GM19099 (cell line): ENCODE measurements around the gene C1QTNF3.

ENCODE experiments used
- POLR2A ChIP-seq: IDR thresholded peaks from 3 replicates; pipeline ENCODE4 v1.6.1; 2011; ENCODE audit warnings: low read depth; ENCODE audit not compliant: insufficient read length; ENCODE audit errors: extremely low read depth

C1QTNF3 gene

DNA sequence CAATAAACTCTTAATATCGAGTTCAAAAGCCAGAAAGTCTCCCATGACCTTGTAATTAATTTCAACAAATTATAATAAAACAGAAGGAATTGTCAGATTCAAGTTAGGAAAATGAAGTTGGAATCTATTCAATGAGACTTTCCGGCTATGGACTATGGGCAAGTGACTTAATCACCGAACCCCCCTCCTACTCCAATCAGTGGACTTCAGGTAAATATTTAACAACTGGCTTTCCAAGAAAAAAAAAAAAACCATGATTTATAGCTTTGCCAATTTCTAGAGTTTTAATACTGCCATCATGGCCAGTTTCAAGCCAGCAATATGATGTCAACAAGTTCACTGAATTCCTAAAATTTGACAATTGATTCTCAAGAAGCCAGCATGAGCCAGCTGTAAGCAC is 63.0 kb downstream of the C1QTNF3 start:
- TF ChIP-seq POLR2A, result no peak

DNA sequence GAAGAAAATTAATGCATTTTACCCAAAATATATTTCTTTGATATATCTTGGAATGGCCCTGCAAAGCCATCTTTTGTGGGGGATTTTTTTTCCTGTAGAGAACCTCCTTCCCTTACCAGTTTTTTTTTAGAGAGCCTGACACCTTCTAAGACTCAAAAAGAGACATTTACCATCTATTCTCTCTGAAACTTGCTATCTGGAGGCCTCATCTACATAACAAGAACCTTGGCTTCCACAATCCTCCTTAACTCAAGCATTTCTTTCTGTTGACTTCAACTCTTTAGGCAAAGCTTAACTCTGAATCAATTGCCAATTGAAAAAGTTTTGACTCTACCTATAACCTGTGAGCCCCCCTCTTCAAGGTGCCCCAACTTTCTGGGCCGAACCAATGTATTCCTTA is 64.7 kb downstream of the C1QTNF3 start:
- TF ChIP-seq POLR2A, result no peak

DNA sequence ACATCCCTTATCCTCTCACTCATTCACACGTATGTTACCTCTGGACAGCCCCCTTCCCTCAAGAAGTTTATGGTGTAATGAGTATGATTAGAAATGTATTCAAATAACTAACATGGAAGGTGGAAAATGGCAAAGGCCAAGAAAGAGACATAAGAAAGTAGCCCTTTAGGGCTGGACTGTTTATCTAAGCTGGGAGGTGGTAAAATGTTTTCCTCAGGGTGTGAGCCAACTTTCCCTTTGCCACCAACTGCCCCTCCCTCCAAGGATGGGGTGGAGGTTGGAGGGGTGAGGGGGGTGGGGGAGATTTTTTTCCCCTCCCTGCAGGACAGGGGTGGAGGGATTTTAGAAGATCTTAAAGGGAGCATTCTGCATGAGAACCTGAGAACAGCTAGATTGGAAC is 66.7 kb downstream of the C1QTNF3 start:
- TF ChIP-seq POLR2A, result no peak

DNA sequence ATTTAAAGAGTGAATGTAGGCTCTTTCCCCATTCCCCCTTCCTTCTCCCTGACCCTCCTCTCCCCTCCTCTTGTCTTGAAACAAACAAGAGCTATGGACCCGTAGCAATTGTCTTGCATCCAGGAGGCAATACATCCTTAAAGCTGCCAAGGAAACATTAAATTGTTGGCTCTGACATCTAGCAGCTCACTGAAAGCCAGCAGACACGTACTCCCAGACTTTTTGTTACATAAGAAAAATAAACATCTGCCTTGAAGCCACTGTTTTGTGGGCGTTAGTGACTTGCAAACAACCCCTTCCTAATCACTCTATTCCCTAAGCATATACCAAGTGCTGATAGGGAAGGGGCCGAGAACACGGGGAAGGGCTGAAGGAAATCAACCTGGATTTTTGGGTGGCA is 67.2 kb downstream of the C1QTNF3 start:
- no peak for TF ChIP-seq POLR2A

DNA sequence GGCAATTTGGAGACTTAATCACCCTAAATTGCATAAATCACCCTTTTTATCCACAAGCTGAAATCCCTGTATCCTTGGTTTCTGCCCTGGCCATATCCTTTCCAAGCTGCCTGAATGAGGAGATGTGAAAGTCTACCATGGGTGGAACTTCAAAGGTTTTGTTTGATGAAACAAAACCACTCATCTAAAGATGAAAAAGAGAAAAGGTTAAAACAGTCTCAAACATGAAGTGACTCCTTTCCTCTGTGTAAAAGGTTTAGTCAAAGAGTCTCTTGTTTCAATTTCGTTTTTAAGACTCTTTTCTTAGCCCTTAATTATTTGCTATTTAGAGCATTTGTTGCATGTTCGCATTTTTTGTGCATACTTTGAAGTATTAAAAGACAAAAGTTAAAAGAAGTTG is 69.7 kb downstream of the C1QTNF3 start:
- TF ChIP-seq POLR2A, result no peak

DNA sequence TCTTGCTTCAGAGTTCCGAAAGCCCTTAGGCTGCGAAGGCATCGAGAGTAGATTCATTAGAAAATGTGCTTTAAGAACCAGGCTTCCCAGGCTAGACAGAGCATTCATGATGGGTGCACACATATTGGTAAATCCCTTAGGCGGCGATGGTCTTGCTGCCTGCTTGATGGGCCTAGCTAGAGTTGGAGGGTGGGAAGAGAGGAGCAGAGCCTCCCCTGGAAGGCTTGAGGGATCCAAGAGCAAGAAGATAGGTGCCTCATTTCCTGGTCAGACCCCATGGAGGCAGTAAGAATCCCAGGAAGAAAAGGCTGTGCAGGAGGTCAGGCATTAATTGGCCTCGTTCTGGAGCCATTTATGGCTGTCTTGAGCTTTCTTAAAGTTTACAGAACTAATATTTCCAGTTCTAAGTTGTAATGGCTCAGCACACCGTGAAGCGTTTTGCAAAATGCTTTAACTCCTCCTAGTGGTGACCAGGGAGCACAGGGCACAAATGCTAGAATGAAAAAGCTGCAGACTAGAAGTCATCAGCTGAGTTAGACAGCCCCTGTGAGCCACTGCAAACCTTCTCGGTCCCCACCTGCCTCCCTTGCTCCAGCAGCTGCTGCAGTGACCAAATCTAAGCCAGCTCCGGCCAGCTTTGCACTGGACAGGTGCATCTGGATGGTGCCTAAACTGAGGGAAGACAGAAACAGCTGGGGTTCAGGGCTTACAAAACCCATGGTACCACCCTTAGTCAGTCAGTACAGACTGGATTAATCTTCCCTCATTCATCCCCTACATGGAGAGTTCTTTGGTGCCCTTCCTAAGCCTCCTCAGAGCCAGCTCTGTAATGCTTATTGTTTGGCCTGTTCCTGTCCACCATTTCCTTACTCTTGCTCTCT is 73.2 kb downstream of the C1QTNF3 start:
- TF ChIP-seq POLR2A, result no peak

DNA sequence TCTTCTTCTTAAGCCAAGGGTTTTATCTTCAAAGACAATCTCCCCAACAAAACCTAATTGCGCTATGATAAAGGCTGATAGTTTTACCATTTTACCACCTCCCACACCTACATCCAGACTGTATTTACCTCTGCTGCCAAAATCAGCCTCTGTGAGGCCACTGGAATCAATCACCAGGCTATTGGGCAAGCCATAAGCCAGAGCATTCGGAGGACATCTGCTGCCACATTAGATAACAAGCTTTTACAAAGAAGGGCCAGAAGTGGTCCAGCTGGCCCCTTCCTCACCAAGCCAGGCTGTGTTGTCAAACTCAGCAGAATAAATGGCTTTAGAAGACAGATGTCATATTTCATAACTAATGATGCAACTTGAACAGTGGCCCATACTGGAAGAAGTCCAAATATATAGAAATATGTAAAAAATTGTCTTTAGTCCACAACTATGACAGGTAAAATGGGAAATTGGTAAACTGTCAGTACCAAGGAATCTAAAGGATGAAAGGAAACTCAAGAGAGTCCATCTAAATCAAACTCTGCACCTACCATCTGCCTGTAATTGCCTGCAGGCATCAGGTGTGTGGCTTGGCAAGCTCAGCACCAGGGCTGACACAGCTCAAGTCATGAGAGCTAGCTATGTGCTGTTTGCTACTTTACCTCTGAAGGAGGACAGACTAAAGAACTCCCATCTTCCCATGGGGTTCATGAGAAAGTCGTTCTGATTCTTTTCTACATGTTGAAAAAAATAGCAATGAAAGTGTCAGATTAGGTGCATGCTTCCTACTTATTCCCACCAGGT is 74.6 kb downstream of the C1QTNF3 start:
- TF ChIP-seq POLR2A, result no peak
